DND-41 (cell line): Measurements from ENCODE around the gene KBTBD13.

Experiments used
- ATAC-seq: fragments of 200-7000 bp; cut with Tn5 transposase; 3 replicates; pipeline ENCODE4 v1.9.1; 2021; ENCODE audit warnings: low read depth; ENCODE audit not compliant: insufficient read depth
- DNase-seq: peaks from one replicate; pipeline ENCODE4 v3.0.0-alpha.2; 2020
- H2AFZ ChIP-seq: 2 replicates; pipeline ENCODE4 v1.6.0; 2012; ENCODE audit warnings: low read depth, low read length
- H3K27ac ChIP-seq: 2 replicates; pipeline ENCODE4 v1.5.1; 2012; ENCODE audit warnings: low read length, inconsistent platforms
- H3K27me3 ChIP-seq: fragments of 200-600 bp; sonication (generic); 2 replicates; pipeline ENCODE4 v1.6.0; 2012; ENCODE audit warnings: low read length, mild to moderate bottlenecking, inconsistent platforms; ENCODE audit not compliant: insufficient read depth, poor library complexity
- H3K36me3 ChIP-seq: 2 replicates; pipeline ENCODE4 v1.5.1; 2012; ENCODE audit warnings: low read length, inconsistent platforms; ENCODE audit not compliant: insufficient read depth
- H3K4me1 ChIP-seq: 2 replicates; pipeline ENCODE4 v1.5.1; 2012; ENCODE audit warnings: mild to moderate bottlenecking, low read length; ENCODE audit not compliant: insufficient read depth
- H3K4me2 ChIP-seq: 2 replicates; pipeline ENCODE4 v1.6.0; 2012; ENCODE audit warnings: mild to moderate bottlenecking, moderate library complexity, low read length, inconsistent platforms; ENCODE audit not compliant: insufficient read depth
- H3K4me3 ChIP-seq, 2 experiments: fragments of 200-600 bp in 1 of 2; shearing (Covaris generic) in 1 of 2; 2 replicates each; pipeline ENCODE4 v1.5.1; 2012 to 2016; ENCODE audit warnings: inconsistent platforms in 2 of 2, low read length in 2 of 2, mild to moderate bottlenecking in 2 of 2, low read depth in 1 of 2, moderate library complexity in 1 of 2
- H3K79me2 ChIP-seq: 2 replicates; pipeline ENCODE4 v1.6.0; 2012; ENCODE audit warnings: low read length, inconsistent platforms; ENCODE audit not compliant: insufficient read depth
- H3K9ac ChIP-seq: 2 replicates; pipeline ENCODE4 v1.6.0; 2012; ENCODE audit warnings: low read depth, mild to moderate bottlenecking, inconsistent platforms, low read length, moderate library complexity
- H3K9me3 ChIP-seq: 2 replicates; pipeline ENCODE4 v1.5.1; 2012; ENCODE audit warnings: low read length, moderate library complexity, mild to moderate bottlenecking, inconsistent platforms; ENCODE audit not compliant: insufficient read depth, severe bottlenecking
- H4K20me1 ChIP-seq: 2 replicates; pipeline ENCODE4 v1.6.0; 2012; ENCODE audit warnings: low read length; ENCODE audit not compliant: insufficient read depth
- CTCF ChIP-seq: IDR thresholded peaks from 2 replicates; pipeline ENCODE4 v1.5.1; 2012; ENCODE audit warnings: borderline replicate concordance, low read length, moderate library complexity, mild to moderate bottlenecking; ENCODE audit not compliant: poor library complexity, severe bottlenecking; ENCODE audit errors: extremely low read depth
- EZH2 ChIP-seq: IDR thresholded peaks from 3 replicates; pipeline ENCODE4 v1.6.1; 2012; ENCODE audit warnings: borderline replicate concordance, low read depth, mild to moderate bottlenecking, moderate library complexity, low read length, inconsistent platforms; ENCODE audit not compliant: severe bottlenecking

KBTBD13 gene

GRCh38 chr15:65083262-65083701, 6.7 kb downstream of the KBTBD13 start:
- Histone ChIP-seq H3K4me2 (no peak overlapping the region), H3K4me1 (peaks cover 15% of the 10 kb centered on the region), H4K20me1 (no peaks in the 10 kb centered on the region), H3K27me3 (peaks cover 4% of the 10 kb centered on the region), H2AFZ (no peak overlapping the region), H3K36me3 (no peaks in the 10 kb centered on the region), H3K27ac (no peak overlapping the region), H3K4me3 (no peak overlapping the region), H3K9me3 (no peaks in the 10 kb centered on the region), H3K79me2 (no peaks in the 10 kb centered on the region), H3K9ac (no peak overlapping the region)
- no peak for ATAC-seq
- TF ChIP-seq CTCF (no peak), EZH2 (no peak)
- DNase-seq: no peak

GRCh38 chr15:65084500-65085206, 8.1 kb downstream of the KBTBD13 start:
- no peak for DNase-seq
- Histone ChIP-seq H3K27ac (no peak overlapping the region), H3K4me1 (peaks cover 15% of the 10 kb centered on the region), H3K9me3 (no peaks in the 10 kb centered on the region), H3K9ac (no peak overlapping the region), H3K27me3 (peaks cover 4% of the 10 kb centered on the region), H2AFZ (no peak overlapping the region), H3K4me2 (no peak overlapping the region), H3K79me2 (no peaks in the 10 kb centered on the region), H4K20me1 (no peaks in the 10 kb centered on the region), H3K4me3 (no peak overlapping the region), H3K36me3 (no peaks in the 10 kb centered on the region)
- ATAC-seq: no peak
- TF ChIP-seq CTCF (no peak), EZH2 (no peak)

GRCh38 chr15:65085207-65085753, 8.7 kb downstream of the KBTBD13 start:
- Histone ChIP-seq H3K4me1 (peaks cover 15% of the 10 kb centered on the region), H3K9ac (no peak overlapping the region), H3K9me3 (no peaks in the 10 kb centered on the region), H3K4me2 (no peak overlapping the region), H3K36me3 (no peaks in the 10 kb centered on the region), H3K79me2 (no peaks in the 10 kb centered on the region), H2AFZ (no peak overlapping the region), H3K4me3 (no peak overlapping the region), H3K27me3 (peaks cover 4% of the 10 kb centered on the region), H4K20me1 (no peaks in the 10 kb centered on the region), H3K27ac (no peak overlapping the region)
- DNase-seq (no peak), ATAC-seq (no peak)
- TF ChIP-seq EZH2 (no peak), CTCF (no peak)
